Measurements from ENCODE around the gene PSMB5.

GRCh38 chr14:23035303-23036144, 824 bp upstream of the PSMB5 start:
- no peak for TF ChIP-seq CTCF (IDR thresholded peaks at IDR 0.05; ENCODE audit: borderline replicate concordance, extremely low read depth, low read length, poor library complexity, severe bottlenecking)
- no peak for TF ChIP-seq EZH2 (IDR thresholded peaks at IDR 0.05; ENCODE audit: borderline replicate concordance, low read depth, low read length, severe bottlenecking)

All from DND-41 (cell line).